Retinal pigment epithelial cell (primary cell): ENCODE measurements around the gene CLEC12A.

Experiments used
- DNase-seq: peaks from one replicate; pipeline ENCODE4 v3.0.0-alpha.2; 2010; ENCODE audit warnings: low read depth
- H3K4me3 ChIP-seq: 2 replicates; pipeline ENCODE4 v1.5.1; 2011; ENCODE audit warnings: mild to moderate bottlenecking, low read length, control low read depth, moderate library complexity
- TF ChIP-seq, protein P1 (sequence below): conservative IDR thresholded peaks from 2 replicates; pipeline ENCODE4 v1.5.1; 2011; ENCODE audit warnings: low read depth, low read length, control low read depth, inconsistent platforms

The CLEC12A gene

DNA sequence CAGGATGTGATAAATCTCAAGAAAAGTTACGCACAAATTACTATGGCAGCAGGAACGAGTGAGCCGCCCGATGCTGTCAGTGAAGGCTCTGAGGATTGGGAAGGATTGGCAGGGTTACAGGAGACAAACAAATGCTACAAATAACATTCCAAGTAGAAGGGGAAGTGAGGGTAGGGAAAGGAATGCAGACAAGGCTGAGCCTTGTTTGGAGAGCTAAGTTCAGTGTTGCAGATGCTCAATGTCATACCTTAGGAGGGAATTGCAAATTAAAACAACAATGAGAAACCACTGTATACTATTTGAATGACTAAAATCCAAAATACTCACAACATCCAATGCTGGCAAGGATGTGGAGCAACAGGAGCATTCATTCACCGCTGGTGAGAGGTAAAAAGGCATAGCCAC, 60.6 kb downstream of the CLEC12A start:
- DNase-seq: peak; percentile 11
- TF ChIP-seq, protein P1, sequence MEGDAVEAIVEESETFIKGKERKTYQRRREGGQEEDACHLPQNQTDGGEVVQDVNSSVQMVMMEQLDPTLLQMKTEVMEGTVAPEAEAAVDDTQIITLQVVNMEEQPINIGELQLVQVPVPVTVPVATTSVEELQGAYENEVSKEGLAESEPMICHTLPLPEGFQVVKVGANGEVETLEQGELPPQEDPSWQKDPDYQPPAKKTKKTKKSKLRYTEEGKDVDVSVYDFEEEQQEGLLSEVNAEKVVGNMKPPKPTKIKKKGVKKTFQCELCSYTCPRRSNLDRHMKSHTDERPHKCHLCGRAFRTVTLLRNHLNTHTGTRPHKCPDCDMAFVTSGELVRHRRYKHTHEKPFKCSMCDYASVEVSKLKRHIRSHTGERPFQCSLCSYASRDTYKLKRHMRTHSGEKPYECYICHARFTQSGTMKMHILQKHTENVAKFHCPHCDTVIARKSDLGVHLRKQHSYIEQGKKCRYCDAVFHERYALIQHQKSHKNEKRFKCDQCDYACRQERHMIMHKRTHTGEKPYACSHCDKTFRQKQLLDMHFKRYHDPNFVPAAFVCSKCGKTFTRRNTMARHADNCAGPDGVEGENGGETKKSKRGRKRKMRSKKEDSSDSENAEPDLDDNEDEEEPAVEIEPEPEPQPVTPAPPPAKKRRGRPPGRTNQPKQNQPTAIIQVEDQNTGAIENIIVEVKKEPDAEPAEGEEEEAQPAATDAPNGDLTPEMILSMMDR: no peak
- no peak overlapping the region for H3K4me3 ChIP-seq

DNA sequence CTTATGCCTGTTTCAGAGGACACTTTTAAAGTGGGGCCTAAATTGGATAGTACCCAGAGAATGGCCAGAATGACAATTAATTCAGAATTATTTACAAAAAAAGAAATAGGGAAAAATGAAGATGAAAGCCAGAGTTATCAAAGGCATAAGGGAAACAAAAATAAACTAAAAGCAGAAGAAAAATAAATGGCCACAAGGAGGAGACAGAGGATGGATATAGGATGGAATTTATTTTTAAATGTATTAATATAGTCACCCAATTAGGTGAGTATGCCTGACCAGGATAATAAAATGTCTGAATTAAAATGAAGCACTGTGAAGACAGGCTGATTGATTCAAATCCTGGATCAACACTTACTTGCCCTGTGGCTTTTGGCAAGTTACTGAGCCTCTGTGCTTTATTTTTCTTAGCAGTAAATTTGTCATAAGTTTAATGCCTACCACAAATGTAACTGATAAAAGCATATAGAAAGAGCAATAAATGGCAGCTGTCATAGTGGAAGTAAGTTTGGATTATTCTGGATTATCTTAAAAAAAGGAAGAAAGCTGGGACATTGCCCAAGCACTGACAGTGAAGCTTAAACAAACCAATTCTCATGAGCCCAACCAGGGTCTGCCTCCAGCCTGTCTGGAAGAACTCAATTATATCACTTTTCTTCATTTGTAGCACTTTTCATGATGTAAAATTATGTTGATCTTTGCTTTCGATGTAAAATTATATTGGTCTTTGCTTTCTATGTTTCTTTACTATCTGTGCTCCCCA, 62.8 kb downstream of the CLEC12A start:
- TF ChIP-seq, protein P1: peak; percentile 41
- no peak for DNase-seq
- H3K4me3 ChIP-seq: no peak overlapping the region
